ENCODE data around the gene METAP1D.
A peak's percentile ranks its signal among the peaks of the same experiment; 100 is the strongest.
"Not testable (repeated sequence)": the region's sequence is repeated elsewhere in the genome, so short reads cannot be mapped to it uniquely, and the experiment has no call there.

The METAP1D gene

DNA sequence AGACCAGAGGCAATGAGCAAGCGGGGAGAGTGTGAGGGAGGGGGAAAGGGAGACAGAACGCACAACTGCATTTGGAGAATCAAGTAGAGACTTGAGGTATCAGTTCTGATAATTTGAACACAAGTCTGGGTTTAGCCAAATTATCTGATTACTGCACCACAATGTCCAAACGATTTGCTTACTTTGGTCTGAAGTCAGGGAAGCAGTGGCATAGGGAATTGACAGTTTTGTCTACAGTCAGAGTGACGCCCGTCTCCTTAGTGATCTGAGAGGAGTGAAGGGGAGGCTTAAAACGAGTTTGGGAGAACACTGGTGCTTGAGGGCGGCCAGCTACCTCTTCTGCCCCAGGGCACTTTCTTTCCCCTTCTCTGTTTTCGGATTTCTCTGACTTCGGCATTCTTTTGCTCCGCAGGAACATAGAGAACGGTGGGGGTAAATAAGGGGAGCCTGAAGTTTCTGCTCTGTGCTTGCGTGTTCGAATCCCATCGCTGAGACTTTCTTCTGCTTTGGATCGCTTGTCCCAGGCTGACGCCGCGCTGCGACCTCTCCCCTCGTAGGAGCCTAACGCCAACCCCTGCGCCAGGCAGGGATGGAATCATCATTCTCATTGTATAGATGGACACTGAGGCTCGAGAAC, 105.8 kb downstream of the METAP1D start:
- DNase-seq = no peak

DNA sequence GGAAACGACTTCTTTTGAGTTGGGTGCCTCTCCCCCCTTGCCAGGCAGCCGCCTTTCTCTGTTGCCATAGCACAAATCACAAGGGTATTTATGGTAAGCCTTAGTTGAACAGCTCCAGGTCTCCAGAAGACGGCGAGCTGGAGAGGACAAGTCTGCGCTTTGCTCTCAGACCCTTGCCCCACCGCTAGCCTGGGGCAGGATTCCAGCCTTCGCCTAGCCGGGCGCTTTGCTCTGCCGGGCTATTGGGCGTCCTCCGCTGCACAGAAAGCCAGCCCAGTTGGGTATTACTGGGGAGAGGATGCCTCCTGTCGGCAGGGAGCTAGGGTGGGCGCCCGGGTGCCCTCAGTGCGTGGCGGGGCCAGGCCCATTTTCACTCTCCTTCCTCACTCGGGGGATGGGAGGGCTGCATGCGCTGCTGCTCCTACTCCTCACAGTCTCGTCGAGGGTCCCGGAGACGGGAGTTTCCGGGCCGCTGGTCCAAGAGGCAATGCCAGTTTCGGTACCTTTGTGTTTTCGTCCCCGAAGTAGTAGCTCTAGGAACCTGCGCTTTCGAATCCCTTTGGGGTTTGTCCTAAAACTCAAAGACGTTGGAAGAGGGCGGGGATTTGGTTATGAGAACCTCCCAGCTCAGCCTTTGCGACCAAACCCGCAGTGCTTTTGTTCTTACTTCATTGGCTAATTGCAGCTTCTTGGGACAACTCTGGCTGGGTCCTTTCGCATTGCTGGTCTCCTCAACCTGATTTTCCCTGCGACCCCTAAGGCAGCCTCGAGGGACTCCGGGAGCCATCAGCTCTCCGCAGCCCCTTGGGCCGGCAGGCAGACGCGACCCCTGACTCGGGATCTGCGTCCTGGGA, 106.6 kb downstream of the METAP1D start:
- no peak for DNase-seq

DNA sequence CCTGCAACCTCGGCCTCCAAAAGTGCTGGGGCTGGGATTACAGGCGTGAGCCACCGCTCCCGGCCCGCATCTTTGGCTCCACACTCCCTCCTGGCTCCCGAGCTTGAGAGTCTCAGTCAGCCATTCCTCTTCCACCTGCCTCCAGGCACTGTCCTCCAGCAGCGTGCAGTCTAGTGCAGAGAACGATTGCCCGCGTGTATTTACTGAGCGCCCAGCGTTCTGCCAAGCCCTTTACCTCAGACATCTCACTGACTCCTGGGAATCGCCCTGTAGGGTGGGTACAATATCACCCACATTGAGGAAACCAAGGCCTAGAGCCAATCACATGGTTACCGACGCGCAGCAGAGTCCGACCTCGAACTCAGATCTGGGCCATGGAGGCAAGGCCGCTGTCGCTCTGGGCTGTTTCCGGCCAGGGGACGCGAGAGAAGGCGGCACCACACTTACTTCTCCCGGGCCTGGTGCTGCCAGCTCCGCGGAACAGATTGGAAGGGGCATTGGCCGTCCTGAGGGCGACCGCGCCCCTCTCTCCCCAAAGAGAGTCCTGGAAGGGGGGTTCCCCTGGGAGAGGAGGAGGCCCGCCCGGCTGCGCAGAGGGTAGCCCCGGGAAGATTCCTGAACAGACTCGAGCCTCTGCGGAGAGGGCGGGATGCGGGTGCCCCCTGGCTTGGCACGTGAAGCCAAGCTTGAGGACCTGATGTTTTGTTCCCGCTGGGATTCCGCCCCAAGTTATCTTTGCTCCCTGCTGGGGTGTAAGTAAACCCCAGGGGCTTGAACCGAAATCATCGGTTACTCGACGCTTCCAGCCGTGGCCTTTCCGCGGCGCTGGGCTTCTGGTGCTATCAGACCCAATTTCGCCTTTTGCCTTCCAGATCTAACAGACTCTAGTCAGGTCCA, 108.2 kb downstream of the METAP1D start:
- DNase-seq = no peak

DNA sequence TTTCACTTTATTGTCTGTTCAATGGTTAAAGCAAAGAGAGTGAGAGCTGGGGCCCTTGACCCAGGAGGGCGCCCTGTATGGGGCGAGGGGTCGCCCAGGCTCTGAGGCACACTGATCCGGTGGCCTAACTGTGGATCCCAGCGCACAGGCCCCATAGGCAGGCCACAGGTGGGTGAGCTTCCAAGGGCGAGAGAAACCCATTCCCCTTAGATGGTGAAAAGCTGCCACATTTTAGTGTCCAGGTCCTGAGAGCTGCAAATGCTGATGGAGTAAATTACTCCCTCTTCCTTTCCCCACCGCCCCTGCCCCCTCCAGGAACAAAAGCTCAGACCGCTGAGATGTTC, 108.8 kb downstream of the METAP1D start:
- no peak for DNase-seq

DNA sequence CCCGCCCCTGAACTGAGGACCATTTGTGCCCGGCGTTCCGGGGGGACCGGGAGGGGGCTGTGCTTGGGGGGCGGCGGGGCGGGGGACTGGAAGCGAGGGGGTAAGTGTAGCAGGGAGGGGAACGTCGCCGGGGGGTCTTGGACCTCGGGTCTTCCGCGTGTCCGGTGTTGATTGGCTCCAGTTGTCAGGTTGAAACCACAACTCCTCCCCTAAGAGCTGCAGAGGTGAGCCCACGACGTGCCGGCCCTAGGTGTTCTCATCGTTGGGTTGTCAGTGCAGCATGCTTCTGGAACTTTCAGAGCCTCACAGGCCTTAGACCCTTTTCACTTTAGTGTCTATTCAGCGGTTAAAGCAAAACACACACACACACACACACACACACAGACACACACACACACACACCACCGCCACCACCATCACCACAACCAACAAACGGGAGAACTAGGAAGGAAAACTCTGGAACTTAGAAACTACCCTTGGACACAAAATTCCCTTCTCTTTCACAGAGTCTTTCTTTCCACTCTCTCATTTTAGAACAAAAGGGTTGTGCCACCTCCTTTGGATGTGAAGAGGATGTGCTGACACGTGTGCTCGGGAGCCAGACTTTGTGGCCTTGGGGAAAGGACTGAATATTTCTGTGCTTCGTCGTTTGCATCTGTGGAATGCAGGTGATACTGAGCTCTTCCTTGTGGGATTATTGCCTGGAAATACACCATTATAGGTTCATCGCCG, 109.7 kb downstream of the METAP1D start:
- DNase-seq = no peak

DNA sequence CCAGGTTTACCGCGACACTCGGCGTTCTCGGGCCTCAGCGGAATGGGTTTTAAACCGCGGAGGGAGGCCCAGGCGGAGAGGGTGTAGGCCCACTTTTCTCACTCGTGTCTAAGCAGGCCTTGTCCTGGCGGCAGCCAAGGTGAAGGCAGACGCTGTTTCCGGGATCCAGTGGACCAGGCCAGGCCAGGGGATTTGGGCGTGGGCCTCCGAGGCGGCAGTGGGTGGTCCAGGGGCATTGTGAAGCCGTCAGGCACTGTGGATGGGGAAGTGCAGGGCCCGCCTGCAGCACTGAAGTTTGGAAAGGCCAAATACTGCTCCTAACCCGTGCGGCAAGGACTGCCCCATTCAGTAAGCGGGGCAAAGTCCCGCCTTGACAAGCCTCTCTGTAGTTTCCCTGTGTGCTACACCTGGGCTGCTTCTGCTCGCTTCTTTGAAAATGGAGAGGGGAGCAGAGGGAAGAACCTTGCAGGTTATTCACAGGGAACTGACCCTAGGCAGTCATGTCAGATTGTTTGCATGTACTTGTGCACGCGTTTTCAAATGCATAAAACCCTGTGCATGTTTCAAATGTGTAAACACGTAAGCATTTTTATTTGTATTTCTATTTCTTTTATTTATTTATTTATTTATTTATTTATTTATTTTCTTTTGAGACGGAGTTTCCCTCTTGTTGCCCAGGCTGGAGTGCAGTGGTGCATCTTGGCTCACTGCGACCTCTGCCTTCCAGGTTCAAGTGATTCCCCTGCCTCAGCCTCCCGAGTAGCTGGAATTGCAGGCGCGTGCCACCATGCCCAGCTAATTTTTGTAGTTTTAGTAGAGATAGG, 110.4 kb downstream of the METAP1D start:
- no peak for DNase-seq

DNA sequence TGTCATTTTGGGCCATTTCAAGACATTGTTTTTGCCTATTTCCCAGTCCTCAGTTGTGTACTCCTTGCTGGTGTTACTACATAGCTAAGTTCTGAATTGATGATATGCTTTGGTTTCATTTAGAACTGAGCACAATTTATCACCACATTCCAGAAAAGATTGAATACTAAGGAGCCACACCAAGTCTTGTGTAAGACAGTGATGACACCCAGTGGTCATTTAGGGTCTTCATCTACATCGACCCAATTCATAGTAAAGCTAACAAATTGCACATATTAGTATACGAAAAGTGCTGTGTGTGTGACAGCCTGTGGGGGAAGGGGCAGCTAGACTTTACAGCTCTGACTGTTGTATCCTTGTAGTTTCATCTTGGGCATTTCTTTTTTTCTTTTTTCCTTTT, 113.9 kb downstream of the METAP1D start:
- peak; percentile 71 for DNase-seq

DNA sequence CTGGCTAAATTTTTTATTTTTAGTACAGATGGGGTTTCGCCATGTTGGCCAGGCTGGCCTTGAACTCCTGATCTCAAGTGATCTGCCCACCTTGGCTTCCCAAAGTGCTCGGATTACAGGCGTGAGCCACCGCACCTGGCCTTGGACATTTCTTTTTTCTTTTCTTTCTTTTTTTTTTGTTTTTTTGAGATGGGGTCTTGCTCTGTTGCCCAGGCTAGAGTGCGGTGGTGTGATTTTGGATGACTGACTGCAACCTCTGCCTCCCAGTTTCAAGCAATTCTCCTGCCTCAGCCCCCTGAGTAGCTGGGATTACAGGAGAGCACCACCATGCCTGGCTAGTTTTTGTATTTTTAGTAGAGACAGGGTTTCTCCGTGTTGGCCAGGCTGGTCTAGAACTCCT, 114.4 kb downstream of the METAP1D start:
- not testable (repeated sequence) for DNase-seq

DNA sequence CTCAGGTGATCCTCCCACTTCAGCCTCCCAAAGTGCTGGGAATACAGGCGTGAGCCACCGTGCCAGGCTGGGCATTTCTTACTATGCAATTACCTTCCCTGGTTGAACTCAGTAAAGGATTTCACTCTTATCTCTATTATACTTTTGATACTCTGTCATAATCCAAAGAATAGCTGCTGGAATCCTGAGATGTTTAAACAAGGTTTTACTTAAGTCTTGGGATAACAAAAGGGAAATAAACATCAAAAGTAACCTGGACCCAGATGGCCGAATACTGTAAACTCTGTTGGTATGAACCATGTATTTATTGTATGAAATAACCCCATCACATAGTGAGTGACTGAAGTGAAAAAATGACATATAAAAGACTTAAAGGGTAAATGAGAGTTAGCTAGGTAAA, 114.8 kb downstream of the METAP1D start:
- no peak for DNase-seq

DNA sequence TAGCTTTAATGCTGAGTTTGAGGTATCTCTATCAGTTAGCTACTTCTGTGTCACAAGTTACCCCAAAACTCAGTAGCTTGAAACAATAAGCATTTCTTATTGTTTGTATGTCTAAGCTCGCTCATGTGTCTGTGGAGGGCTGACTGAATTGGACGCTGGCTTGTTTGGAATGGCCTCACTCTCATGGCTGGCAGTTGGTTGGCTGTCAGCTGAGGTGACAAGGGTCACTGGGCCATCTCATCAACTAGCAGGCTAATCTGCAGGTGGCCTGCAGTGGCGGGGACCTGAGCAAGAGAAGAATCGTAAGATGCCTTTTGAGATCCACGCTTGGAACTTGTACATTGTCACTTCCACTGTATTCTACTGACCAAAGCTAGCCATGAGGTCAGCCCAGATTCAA, 116.4 kb downstream of the METAP1D start:
- no peak for DNase-seq

DNA sequence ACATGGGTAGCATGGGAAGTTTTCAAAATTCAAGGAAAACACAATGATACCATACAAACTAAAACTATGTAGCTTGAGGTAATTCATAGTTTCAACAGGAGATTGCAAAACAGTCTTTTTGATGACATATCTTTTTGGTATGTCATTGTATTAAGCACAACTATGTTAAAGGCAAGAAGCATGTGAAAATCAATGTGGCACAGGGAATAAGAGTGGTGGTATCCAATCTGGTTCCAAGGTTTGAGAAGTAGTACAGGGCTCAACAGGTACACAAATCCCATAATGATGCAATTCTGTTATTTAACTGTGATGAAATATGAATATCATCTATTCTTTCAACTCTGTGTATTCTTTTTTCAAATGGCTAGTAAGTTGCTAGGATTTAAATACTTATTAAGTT, 119.3 kb downstream of the METAP1D start:
- DNase-seq = peak; percentile 75

DNA sequence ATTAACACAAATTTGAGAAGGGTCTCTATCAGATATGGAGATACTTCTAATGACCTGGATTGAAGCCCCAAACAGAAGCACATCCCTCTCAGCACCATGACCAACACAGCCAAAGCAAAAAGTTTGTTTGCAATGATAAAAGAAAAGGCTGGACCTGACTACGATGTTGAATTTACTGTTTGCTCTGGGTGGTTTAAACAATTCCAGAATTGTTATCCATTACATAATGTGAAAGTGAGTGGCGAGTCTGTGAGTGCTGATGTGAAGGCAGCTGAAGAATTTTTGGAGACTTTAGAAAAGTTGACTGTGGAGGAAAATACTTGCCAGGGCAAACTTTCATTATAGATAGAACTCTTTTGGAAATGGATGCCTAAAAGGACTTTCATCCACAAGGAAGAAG, 120.4 kb downstream of the METAP1D start:
- DNase-seq = no peak

DNA sequence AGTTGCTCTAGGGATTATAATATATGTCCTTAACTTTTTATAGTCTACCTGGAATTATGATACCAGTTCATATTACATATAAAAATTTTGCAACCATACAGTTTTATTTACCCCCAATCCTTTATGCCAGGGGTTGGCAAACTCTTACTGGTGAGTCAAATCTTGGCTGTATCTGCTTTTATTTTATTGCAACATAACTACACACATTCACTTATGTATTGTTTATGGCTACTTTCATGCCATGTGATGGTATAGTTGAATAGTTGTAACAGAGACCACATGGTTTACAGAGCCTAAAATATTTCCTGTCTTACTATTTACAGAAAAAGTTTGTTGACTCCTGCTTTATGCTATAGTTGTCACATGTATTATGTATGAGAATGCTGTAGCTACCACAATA, 128.7 kb downstream of the METAP1D start:
- DNase-seq = no peak

DNA sequence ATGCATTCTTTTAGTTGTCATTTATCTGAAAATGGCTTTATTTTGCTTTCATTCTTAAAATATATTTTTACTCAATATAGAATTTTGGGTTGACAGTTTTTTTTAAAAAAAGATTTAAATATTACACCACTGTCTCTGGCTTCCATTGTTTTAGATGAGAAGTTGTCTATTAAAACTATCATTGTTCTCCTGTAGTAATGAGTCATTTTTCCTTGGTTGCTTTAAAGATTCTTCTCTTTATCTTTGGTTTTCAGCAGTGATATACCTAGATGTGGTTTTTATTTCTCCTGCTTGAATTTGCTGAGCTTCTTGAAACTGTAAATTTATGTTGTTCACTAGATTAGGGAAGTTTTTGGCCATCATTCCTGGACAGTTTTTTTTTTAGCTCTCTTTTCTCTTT, 129.7 kb downstream of the METAP1D start:
- no peak for DNase-seq

Measured in fibroblast of skin of right quadriceps (primary cell).